GM19043 (cell line): ENCODE data around the gene NANOS3.

Experiments
- ATAC-seq: cut with Tn5 transposase; IDR thresholded peaks from one replicate; pipeline ENCODE4 v1.9.1; 2021; ENCODE audit warnings: low read depth; ENCODE audit not compliant: unreplicated experiment

The NANOS3 gene

GRCh38 chr19:13882836-13883235, 5.9 kb downstream of the NANOS3 start:
- ATAC-seq, result no peak

GRCh38 chr19:13883516-13884064, 6.7 kb downstream of the NANOS3 start:
- no peak for ATAC-seq

DNA sequence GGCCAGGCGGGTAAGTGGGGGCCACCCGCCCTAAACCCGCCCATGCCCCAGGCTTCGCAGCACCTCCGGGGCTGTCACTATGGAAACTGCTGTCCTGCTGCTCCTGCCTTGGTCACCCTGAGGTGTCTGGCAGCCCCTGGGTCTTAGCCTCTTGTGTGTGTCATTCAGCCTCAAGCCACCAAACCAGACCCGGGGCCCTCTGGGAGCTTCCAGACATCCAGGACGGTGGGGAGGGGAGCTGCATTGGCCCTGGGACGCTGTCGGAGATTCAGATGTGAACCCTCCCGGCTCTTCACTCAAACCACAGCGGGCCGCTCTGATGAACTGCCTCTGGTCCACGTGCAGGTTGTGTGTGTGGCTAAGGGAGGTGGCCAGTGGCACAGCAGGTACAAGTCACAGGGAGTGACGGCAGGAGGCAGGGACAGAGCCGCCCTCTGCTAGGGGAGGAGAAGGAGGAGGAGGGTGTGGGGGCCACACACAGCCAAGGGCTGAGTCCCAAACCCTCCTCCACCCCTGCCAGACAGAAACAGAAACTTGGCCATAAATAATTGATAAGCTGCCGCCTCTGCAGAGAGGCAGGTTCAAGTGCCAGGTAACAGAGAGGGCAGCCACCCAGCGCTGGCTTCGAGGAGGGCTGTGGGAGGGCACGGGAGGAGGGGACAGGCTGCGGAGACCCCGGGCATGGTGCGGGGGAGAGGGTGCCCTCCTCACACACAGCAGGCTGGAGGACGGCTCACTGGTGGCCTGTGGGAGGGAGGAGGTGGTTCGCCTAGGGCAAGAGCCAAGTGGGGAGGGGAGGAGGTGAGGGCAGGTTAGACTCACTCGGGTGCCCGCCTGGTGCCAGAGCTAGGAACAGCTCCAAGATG, 8.0 kb downstream of the NANOS3 start:
- no peak for ATAC-seq

DNA sequence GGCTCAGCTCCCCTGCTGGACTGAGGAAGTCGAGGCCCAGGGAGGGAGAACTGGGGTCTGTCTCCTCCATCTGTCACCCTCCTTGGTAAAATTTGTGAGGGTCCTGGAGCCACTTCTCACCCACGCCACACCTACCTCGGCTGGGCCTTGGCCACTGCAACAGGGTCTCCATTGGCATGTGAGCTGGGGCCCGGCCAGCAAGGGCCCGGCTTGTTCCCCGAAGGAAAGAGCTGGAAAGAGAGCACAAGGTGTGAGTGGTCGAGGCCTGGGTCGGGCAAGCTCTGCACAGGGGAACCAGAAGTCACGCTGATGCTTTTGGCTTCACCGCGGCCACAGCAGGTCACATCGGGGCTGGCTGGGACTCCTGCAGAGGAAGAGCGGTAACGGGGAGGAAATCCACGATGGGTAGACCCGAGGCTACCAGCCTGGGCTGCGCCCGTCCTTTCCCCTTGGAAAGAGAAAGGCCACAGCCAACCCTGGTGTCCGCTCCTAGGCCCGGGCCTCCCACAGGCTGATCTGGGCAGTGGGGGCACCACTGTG, 9.0 kb downstream of the NANOS3 start:
- no peak for ATAC-seq

DNA sequence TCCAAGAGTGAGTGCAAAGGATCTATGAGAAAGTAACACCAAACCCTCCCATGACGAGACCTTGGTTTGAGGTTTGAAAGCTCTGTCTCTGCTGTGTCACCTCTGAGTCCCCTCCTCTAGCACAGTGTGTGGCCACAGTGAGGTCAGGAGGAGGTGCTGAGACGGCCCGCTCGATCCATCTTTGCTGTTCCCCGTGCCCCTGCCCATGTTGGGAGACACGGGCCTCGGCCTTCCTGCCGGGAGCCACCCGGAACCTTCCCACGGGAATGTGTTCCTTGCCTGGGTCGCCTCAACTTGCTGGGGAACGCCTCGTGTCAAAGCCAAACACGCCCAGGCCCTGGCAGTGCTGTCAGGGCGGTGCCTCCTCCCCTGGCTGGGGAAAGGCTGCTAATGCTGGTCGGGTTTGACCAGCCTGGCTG, 10.1 kb downstream of the NANOS3 start:
- ATAC-seq, result no peak

DNA sequence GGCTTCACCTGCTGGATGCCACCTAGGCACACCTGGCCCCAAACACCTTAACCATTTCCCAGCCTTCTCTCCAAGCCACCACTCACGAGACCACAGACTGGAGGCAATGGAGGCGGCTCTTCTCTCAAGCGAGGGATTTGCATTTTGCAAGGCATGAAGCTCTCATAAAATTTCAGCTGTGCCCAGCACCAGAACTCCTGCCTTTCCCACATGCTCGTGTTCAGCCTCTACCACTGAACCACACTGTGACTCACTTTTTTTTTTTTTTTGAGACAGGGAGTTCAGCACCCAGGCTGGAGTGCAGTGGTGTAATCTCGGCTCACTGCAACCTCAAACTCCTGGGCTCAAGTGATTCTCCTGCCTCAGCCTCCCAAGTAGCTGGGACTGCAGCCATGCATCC, 10.6 kb downstream of the NANOS3 start:
- no peak for ATAC-seq

DNA sequence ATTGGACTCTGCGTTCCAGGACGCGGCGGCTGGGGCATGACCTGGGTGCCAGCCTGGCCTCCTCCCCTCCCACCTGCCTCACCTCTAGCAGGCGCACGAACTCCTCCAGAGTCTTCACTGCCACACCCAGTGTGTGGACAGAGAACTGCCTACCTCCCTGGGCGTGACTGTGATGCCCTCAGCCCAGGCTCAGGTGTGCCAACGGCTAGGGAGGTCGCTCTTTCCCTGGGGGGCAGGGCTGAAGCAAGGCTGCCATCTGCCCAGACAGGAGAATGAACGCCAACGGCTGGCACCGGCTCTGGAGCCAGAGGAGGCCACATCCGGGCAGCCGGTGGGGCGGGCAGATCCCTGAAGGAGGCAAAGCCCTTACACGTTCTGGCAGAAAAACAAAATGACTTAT, 11.3 kb downstream of the NANOS3 start:
- no peak for ATAC-seq

DNA sequence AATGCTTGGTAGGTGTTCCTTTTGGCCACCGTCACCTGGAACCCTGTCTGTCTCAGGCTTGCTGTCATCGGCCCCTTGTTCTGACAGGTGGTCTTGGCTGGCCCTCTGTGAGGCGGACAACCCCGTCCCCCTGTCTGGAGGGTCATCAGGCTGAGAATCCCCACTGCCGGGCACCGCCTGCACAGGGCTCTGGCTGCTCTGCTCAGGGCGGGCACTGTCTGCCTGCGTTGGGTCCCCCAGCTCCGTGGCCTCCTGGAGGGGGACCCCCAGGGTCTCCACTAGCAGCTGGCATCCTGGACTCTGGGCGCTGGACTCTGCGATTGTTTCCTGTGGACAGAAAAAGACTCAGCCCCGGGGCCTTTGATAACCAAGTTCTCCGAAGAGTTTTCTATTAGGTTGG, 13.2 kb downstream of the NANOS3 start:
- no peak for ATAC-seq

DNA sequence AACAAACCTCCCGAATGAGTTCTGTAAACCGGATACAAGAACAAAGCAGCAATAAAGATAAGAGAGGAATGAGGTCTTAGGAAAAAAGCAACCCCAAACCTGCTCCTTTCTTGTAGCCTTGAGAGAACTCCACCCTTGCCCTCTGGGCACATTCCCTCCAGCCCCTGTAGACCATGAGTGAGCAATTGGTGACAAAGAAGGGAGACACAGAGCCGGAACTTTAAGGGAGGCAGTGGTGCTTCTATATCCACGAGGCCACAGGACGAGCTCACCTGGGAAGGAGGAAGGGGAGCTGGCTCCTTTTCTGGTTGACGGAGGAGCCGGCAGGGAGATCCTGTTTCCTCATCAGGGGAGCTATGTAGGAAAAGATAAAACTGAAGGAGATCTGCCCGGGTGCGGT, 15.9 kb downstream of the NANOS3 start:
- ATAC-seq, result no peak

DNA sequence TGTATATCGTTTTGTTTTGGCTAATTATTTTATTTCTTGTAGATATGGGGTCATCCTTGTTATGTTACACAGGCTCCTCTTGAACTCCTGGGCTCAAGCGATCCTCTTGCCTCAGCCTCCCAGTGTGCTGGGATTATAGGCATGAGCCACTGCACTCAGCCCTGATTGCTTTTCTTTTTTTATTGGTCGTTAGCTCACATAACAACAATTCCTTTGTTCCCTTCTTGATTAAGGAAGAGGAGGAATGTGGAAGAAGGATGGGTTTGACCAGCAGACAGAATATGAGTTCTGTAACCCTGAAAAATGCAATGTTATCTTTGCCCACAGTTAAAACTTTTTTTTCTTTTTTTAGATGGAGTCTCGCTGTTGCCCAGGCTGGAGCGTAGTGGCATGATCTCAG, 17.6 kb downstream of the NANOS3 start:
- no peak for ATAC-seq

DNA sequence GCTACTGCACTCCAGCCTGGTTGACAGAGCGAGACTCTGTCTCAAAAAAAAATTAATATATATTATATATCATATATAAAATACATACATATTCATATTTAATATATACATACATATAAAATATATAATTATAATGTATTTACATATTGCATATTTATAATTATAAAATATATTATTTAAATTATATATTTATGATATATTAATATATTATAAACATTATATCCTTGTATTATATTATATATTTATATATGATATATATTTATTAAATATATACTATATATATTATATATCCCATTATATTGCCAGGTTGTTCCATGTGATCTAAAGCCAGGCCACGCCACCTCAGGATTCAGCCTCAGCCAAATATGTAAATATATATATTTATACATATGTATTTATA, 19.3 kb downstream of the NANOS3 start:
- ATAC-seq, result no peak

DNA sequence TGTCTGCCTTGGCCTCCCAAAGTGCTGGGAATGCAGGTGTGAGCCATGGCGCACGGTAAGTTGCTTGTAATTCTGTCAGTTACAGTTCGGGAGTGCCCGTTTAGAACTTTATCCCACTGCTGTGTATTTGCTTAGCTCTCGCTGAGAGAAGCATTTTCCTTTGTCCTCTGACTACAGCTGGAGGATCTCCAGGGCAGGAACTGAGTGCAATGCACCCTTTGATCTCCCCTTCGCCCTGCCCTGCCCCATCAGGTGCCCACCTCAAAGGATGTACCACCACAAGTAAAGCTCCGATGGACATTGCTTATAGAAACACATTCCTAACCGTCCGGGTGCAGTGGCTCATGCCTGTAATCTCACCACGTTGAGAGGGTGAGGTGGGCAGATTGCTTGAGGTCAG, 22.5 kb downstream of the NANOS3 start:
- no peak for ATAC-seq

DNA sequence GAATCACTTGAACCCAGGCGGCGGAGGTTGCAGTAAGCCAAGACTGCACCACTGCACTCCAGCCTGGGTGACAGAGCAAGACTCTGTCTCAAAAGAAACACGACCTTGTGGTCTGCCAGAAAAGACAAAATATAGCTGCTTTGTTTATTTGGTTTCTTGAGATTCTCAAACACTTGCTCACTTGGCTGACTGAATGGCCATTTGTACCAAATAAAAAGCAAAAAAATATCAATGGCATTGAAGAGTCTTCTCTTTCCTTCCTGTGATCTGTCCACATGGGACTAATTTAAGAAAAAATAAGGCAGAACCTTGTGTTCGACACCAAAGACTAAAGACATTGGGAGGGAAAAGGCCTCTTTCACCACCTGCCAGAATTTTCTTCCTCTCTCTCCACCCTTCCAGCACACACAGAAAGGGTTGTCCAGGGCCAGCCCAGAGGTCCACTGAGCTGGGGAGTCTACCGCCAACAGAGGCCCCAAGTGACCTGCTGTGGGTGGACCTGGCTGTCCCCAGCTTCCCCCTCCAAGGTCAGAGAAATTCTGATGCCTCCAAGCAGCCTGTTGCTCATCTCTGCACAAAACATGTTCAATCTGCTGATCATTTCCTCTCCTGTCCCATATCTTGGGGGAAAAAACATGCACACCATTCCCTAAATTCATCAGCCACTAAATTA, 23.1 kb downstream of the NANOS3 start:
- ATAC-seq, result no peak

DNA sequence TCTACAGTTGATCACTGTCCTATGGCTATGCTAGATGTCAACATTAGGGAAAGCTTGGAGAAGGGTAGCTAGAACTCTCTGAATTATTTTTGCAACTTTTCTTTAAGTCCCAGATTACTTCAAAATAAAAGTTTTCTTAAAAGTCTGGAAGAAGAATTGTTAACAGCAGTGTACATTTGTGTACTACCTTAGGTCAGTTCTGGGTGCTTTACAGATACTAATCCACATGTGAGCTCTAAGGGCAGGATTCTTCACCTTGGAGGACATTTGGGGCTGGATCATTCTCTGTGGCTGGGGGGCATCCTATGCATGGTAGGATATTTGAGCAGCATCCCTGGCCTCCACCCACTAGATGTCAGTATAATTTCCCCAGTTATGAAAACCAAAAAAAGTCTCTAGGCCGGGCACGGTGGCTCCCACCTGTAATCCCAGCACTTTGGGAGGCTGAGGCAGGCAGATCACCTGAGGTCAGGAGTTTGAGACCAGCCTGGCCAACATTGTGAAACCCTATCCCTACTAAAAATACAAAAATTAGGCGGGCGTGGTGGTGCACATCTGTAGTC, 26.1 kb downstream of the NANOS3 start:
- ATAC-seq, result no peak

DNA sequence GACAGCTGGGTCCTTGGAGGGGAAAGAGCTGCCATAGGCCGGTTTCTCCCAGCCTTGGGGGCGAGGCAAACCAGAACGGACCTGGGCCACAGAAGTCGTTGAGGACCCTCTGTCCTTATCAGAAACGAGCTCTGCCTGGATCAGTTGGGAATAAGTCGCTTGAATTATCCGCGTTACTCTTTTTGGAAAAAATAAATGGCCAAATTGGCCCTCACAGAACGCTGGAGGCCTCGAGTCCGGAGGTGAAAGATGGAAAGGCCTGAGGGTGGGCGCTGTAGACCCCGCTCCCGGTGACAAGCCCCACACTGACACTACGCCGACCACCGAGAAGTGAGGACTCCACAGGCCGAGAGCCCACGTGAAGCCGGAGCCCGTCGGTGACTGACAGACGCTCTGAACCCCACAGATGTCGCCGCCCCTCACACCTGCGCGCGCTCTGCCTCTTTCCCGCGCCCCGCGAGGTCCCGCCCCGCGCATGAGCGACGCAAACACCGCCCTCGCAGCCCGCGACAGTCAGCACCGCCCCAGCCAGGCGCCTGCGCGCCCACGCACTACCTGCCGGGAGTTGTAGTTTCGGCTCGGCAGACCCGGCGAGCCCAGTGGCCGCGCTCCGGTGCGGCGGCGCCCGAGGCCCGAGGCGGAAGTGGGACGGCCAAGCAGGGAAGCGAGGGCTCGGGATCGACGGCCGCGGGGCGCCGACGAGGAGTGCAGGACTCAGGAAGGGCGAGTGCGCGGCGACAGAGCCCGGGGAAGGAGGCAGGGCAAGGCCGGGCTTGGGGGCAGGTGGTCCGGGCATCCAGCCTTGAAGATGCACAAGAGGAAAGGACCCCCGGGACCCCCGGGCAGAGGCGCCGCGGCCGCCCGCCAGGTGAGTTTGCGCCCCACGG, 28.9 kb downstream of the NANOS3 start, which contains the start of the genes BRME1 and CC2D1A:
Gene BRME1 (minus strand): TSS at position 484 of the 887 bp plus-strand sequence. CDS start 1,225 bp downstream, outside the sequence.
Gene CC2D1A (plus strand): TSS at position 568 of the 887 bp plus-strand sequence. CDS start 241 bp downstream, at position 809.
- ATAC-seq, result peak; percentile 80

- no peak for ATAC-seq
These were observed 29.6 kb downstream of the NANOS3 start for GRCh38 chr19:13906521-13906904.

GRCh38 chr19:13906910-13907309, 30.0 kb downstream of the NANOS3 start:
- no peak for ATAC-seq

DNA sequence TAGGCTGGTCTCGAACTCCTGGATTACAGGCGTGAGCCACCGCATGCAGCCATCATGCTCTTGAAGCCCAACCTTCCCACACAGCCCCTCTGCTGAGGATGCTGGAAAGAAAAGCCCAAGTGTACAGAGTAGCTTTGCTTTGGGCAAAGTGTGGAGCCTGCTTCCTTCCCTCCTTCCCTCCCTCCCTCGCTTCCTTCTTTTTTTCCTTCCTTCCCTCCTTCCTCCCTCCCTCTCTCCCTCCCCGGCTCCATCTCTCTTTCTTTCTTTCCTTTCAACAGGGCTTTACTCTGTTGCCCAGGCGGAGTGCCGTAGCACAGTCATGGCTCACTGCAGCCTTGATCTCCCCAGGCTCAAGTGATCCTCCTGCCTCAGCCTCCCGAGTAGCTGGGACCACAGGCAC, 31.7 kb downstream of the NANOS3 start:
- no peak for ATAC-seq

- ATAC-seq, result no peak
These were observed 32.5 kb downstream of the NANOS3 start for GRCh38 chr19:13909430-13909829.

DNA sequence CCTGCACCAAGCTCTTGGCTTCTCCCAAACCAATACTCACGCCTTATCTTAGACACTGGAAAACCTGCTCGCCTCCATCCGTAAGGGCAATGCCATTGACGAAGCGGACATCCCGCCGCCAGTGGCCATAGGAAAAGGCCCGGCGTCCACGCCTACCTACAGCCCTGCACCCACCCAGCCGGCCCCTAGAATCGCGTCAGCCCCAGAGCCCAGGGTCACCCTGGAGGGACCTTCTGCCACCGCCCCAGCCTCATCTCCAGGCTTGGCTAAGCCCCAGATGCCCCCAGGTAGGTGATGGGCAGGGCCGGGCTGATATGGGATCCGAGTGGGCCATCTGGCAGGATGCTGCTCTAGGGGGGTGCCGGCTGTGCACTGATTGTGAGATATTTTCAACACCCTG, 36.4 kb downstream of the NANOS3 start:
- no peak for ATAC-seq
